IPS DF 6.9 (cell line): Measurements from ENCODE around the gene F2.

Experiments
- DNase-seq: peaks from one replicate; pipeline ENCODE4 v3.0.0-alpha.2; 2013; ENCODE audit warnings: low read depth, low spot score
- H3K27ac ChIP-seq: one replicate; pipeline ENCODE4 v1.5.1; 2013; ENCODE audit warnings: low read length, control low read depth
- H3K27me3 ChIP-seq: 2 replicates; pipeline ENCODE4 v1.6.1; 2013; ENCODE audit warnings: mild to moderate bottlenecking, low read length; ENCODE audit not compliant: control insufficient read depth, insufficient read depth
- H3K36me3 ChIP-seq: 2 replicates; pipeline ENCODE4 v1.6.1; 2013; ENCODE audit warnings: low read length; ENCODE audit not compliant: control insufficient read depth, insufficient read depth
- H3K4me1 ChIP-seq: 2 replicates; pipeline ENCODE4 v1.6.1; 2013; ENCODE audit warnings: low read length; ENCODE audit not compliant: control insufficient read depth, insufficient read depth
- H3K4me3 ChIP-seq: 2 replicates; pipeline ENCODE4 v1.5.1; 2013; ENCODE audit warnings: mild to moderate bottlenecking, low read length
- H3K9me3 ChIP-seq: 2 replicates; pipeline ENCODE4 v1.6.1; 2013; ENCODE audit warnings: low read length, inconsistent platforms; ENCODE audit not compliant: control insufficient read depth, insufficient read depth
- WGBS: extraction: QIAGEN DNeasy Blood & Tissue Kit; methylation state at CpG from one replicate; pipeline ENCODE4 v1.1.7; 2013; ENCODE audit warnings: mixed read lengths, missing lambda C conversion rate; ENCODE audit not compliant: insufficient read length, insufficient coverage; 5-methylcytosine and 5-hydroxymethylcytosine counted together

The F2 gene

GRCh38 chr11:46677169-46677568, 41.8 kb upstream of the F2 start:
- peaks cover 1% of the 10 kb centered on the region for H3K4me1 ChIP-seq
- no peak overlapping the region for H3K4me3 ChIP-seq
- no peak for DNase-seq
- H3K36me3 ChIP-seq, result peaks cover 23% of the 10 kb centered on the region
- H3K9me3 ChIP-seq, result no peaks in the 10 kb centered on the region
- no CpG with 5 or more reads among the region's 8 CpGs for WGBS
- no peak overlapping the region for H3K27ac ChIP-seq
- no peaks in the 10 kb centered on the region for H3K27me3 ChIP-seq

DNA sequence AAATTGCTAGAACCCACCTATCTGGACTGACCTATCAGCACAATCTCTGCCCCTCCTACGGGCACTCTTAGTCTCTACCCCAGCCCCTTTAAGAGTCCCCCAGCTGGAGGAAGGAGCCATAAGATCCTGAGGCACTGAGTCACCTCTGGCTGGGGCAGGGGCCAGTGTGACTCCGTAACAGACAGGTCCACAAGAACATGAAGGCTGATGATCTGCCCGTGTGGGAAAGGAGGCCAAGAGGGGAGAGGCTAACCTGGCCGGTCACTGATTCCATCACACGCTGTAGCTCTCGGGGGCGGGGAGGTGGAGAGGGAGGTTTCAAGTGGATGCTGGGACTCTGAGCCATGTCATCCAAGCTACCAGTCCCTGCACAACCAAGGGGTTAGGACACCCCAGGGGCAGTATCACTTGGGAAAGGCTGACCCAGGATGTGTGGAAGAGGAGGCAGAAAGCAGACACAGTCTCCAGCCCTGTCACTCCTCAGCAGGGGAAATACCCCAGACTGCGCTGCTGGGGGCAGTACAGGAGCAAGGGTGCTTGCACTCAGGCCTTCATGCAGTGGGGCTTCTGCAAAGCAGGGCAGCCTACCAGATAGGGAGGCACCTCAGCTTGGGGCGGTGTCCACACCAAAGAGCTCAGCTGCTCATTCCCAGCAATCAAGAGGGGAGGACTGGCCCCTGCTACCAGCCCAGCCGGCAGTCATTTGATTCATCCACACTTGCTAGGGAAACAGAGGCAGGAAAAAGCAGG, 40.8 kb upstream of the F2 start:
- H3K9me3 ChIP-seq, result no peaks in the 10 kb centered on the region
- H3K4me1 ChIP-seq, result peaks cover 1% of the 10 kb centered on the region
- whole genome bisulfite sequencing, result no CpG with 5 or more reads among the region's 10 CpGs
- H3K4me3 ChIP-seq, result no peak overlapping the region
- no peak for DNase-seq
- peaks cover 19% of the 10 kb centered on the region for H3K36me3 ChIP-seq
- no peaks in the 10 kb centered on the region for H3K27me3 ChIP-seq
- no peak overlapping the region for H3K27ac ChIP-seq

GRCh38 chr11:46678741-46679130, 40.3 kb upstream of the F2 start:
- H3K9me3 ChIP-seq, result no peaks in the 10 kb centered on the region
- DNase-seq, result no peak
- H3K4me3 ChIP-seq, result no peak overlapping the region
- H3K27ac ChIP-seq, result no peak overlapping the region
- no peaks in the 10 kb centered on the region for H3K27me3 ChIP-seq
- peaks cover 15% of the 10 kb centered on the region for H3K36me3 ChIP-seq
- WGBS, result no CpG with 5 or more reads among the region's 9 CpGs
- no peaks in the 10 kb centered on the region; the same call in none of the 2 replicates for H3K4me1 ChIP-seq

- Histone ChIP-seq H3K4me1 (no peaks in the 10 kb centered on the region; the same call in 1 of the 2 replicates), H3K36me3 (peaks cover 14% of the 10 kb centered on the region), H3K27me3 (no peaks in the 10 kb centered on the region), H3K27ac (no peak overlapping the region), H3K4me3 (no peak overlapping the region), H3K9me3 (no peaks in the 10 kb centered on the region)
- WGBS, result no CpG with 5 or more reads among the region's 26 CpGs
- DNase-seq, result no peak
Measured at GRCh38 chr11:46679241-46680163, 39.5 kb upstream of the F2 start.

- no peak for DNase-seq
- Histone ChIP-seq H3K4me1 (no peaks in the 10 kb centered on the region; the same call in 1 of the 2 replicates), H3K4me3 (no peak overlapping the region), H3K36me3 (peaks cover 14% of the 10 kb centered on the region), H3K27ac (no peak overlapping the region), H3K9me3 (no peaks in the 10 kb centered on the region), H3K27me3 (no peaks in the 10 kb centered on the region)
- no CpG with 5 or more reads among the region's 21 CpGs for WGBS
Measured at GRCh38 chr11:46680164-46680760, 38.8 kb upstream of the F2 start.

DNA sequence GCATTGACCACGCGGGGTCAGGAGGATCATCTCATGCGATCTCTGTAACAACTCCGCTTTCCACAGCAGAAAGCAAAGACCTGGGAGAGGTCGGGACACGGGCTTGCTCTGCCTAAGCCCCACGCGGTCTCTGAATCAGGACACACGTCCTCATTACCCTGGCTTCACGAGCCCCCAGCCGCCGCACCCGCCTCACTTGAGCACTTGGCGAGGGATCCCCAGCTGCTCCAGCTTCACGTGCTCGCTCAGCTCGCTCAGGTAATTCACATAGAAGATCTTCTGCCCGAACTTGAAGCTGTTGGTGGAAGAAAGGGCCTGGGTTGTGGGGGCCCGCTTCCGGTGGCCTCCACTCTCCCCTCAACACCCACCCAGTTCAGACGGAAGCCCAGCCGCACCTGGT, 38.2 kb upstream of the F2 start:
- WGBS, result no CpG with 5 or more reads among the region's 22 CpGs
- H3K36me3 ChIP-seq, result peaks cover 14% of the 10 kb centered on the region

GRCh38 chr11:46681814-46682213, 37.2 kb upstream of the F2 start:
- no peak for DNase-seq

More for the DNA sequence above, 38.2 kb upstream of the F2 start:
- no peak overlapping the region for H3K27ac ChIP-seq
- no peak overlapping the region for H3K4me3 ChIP-seq
- DNase-seq, result no peak
- no peaks in the 10 kb centered on the region for H3K9me3 ChIP-seq
- no peaks in the 10 kb centered on the region for H3K4me1 ChIP-seq
- no peaks in the 10 kb centered on the region for H3K27me3 ChIP-seq

DNA sequence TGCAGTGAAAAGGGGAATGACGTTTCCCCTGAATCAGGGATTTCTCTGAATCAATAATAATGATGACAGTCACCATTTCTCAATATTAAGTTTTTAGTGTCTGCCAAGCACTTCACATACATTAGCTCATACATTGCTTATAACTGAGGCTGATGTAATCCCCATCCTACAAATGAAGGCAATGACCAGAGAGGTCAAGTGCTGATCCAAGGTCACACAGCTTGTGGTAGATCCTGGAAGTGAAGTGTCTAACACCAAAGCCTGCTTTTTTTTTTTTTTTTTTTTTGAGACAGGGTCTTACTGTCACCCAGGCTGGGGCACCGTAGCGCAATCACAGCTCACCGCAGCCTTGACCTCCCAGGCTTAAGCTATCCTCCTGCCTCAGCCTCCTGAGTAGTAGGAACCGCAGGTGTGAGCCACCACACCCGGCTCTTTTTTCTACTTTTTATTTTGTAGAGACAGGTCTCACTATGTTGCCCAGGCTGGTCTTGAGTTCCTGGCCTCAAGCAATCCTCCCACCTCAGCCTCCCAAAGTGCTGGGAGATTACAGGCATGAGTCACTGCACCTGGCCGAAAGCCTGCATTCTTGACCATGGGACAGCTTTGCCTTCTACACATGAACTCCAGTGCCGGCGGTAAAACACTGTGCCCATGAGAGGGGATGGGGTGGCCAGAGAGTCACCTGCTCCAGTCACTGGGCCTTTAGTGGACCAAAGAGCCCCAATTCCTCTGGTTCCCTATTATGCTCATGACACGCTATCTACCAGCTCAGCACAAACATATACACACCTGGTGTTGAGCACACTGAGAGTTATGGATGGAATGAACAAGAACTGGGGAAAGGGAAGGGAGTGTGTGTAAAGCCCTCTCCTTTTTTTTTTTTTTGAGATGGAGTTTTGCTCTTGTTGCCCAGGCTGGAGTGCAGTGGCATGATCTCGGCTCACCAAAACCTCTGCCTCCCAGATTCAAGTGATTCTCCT, 36.0 kb upstream of the F2 start:
- WGBS, result no CpG with 5 or more reads among the region's 11 CpGs
- no peaks in the 10 kb centered on the region for H3K4me1 ChIP-seq
- H3K27me3 ChIP-seq, result no peaks in the 10 kb centered on the region
- H3K36me3 ChIP-seq, result peaks cover 14% of the 10 kb centered on the region
- DNase-seq, result no peak
- no peak overlapping the region for H3K4me3 ChIP-seq
- no peak overlapping the region for H3K27ac ChIP-seq
- H3K9me3 ChIP-seq, result no peaks in the 10 kb centered on the region

More at GRCh38 chr11:46681814-46682213, 37.2 kb upstream of the F2 start:
- H3K4me1 ChIP-seq, result no peaks in the 10 kb centered on the region
- peaks cover 14% of the 10 kb centered on the region for H3K36me3 ChIP-seq
- H3K9me3 ChIP-seq, result no peaks in the 10 kb centered on the region
- no peak overlapping the region for H3K27ac ChIP-seq
- no CpG with 5 or more reads among the region's 11 CpGs for WGBS
- H3K27me3 ChIP-seq, result no peaks in the 10 kb centered on the region
- H3K4me3 ChIP-seq, result no peak overlapping the region

GRCh38 chr11:46684367-46684766, 34.6 kb upstream of the F2 start:
- DNase-seq, result no peak
- Histone ChIP-seq H3K4me3 (no peak overlapping the region), H3K36me3 (peaks cover 6% of the 10 kb centered on the region), H3K4me1 (no peaks in the 10 kb centered on the region), H3K9me3 (no peaks in the 10 kb centered on the region), H3K27me3 (no peaks in the 10 kb centered on the region), H3K27ac (no peak overlapping the region)
- WGBS, result no CpG with 5 or more reads among the region's 3 CpGs
